HCT116 (cell line): ENCODE data around the gene MRPL33. TPM values are rescaled to one million over a fixed set of nuclear protein-coding genes. Genes with fewer than 3 reads are reported as not detected.

Experiments
- ATAC-seq: fragments of 200-7000 bp; cut with Tn5 transposase; 2 replicates; pipeline ENCODE4 v1.9.1; 2020; ENCODE audit warnings: mild to moderate bottlenecking, moderate library complexity
- BruUV-seq: library from RNA; stranded (reverse); fragments of 400-500 nt; replicated peaks from 2 replicates; lab custom pipeline; 2021; lab: Mats Ljungman, UMichigan
- CTCF ChIA-PET: fragments of 300-600 bp; sonication (Branson Sonifier 250); formaldehyde crosslinking; loops from one replicate; lab custom pipeline; 2021; ENCODE audit warnings: antibody characterized with exemption; lab: Charles Lee
- POLR2A ChIA-PET: fragments of 300-600, 350-600 bp; sonication (Branson Sonifier 250); formaldehyde crosslinking; loops from one replicate; lab custom pipeline; 2021; ENCODE audit warnings: antibody characterized with exemption; lab: Charles Lee
- RAD21 ChIA-PET, 2 experiments: fragments of 300-600 bp; sonication (Branson Sonifier 250); formaldehyde crosslinking; loops; one replicate each; lab custom pipeline; 2023; ENCODE audit warnings: low total read pairs in 2 of 2; ENCODE audit not compliant: uncharacterized antibody in 2 of 2, unreplicated experiment in 2 of 2, low non-redundant PET in 1 of 2; lab: Charles Lee
- DNase-seq: peaks from one replicate; pipeline ENCODE4 v3.0.0-alpha.2; 2010; ENCODE audit warnings: low read depth, low spot score
- H2AFZ ChIP-seq: fragments of 200-600 bp; shearing (Covaris generic), sonication (generic); 2 replicates; pipeline ENCODE4 v1.6.1; 2017; ENCODE audit warnings: low read depth, mixed run types, mixed read lengths, antibody characterized with exemption, low read length; ENCODE audit not compliant: poor library complexity, severe bottlenecking
- H3K27ac ChIP-seq: 2 replicates; pipeline ENCODE4 v1.5.1; 2012; ENCODE audit warnings: low read depth, low read length
- H3K27me3 ChIP-seq: fragments of 200-600 bp; sonication (generic); 2 replicates; pipeline ENCODE4 v1.6.1; 2016; ENCODE audit warnings: mixed run types, low read length, mixed read lengths; ENCODE audit not compliant: insufficient read depth
- H3K36me3 ChIP-seq, 2 experiments: fragments of 200-500 bp in 1 of 2; fragments of 200-600 bp in 1 of 2; sonication (Bioruptor generic) in 1 of 2; sonication (generic) in 1 of 2; 2 replicates each; pipeline versions ENCODE4 v1.5.1 to v1.6.1; 2014 to 2016; ENCODE audit warnings: low read length in 2 of 2, inconsistent platforms in 1 of 2, mixed read lengths in 1 of 2, mixed run types in 1 of 2; ENCODE audit not compliant: insufficient read depth in 2 of 2, control insufficient read depth in 1 of 2
- H3K4me1 ChIP-seq, 2 experiments: fragments of 200-600 bp in 1 of 2; sonication (generic) in 1 of 2; 2 replicates each; pipeline versions ENCODE4 v1.5.1 to v1.6.1; 2012 to 2017; ENCODE audit warnings: low read length in 2 of 2, inconsistent platforms in 1 of 2, mild to moderate bottlenecking in 1 of 2, mixed read lengths in 1 of 2, mixed run types in 1 of 2, moderate library complexity in 1 of 2; ENCODE audit not compliant: insufficient read depth in 2 of 2, control insufficient read depth in 1 of 2
- H3K4me2 ChIP-seq: fragments of 200-600 bp; sonication (generic); 2 replicates; pipeline ENCODE4 v1.6.1; 2017; ENCODE audit warnings: mixed run types, low read length, mixed read lengths
- H3K4me3 ChIP-seq, 2 experiments: fragments of 200-600 bp in 1 of 2; sonication (generic) in 1 of 2; replicated peaks in 1 of 2; 2 replicates each; pipeline ENCODE4 v1.5.1; 2011 to 2016; ENCODE audit warnings: low read length in 2 of 2, control low read depth in 1 of 2, low read depth in 1 of 2, mild to moderate bottlenecking in 1 of 2, mixed read lengths in 1 of 2, mixed run types in 1 of 2
- H3K79me2 ChIP-seq: fragments of 200-600 bp; sonication (generic); 2 replicates; pipeline ENCODE4 v1.6.1; 2017; ENCODE audit warnings: mild to moderate bottlenecking, mixed run types, low read length, moderate library complexity, mixed read lengths; ENCODE audit not compliant: insufficient read depth
- H3K9ac ChIP-seq: fragments of 200-600 bp; sonication (generic); 2 replicates; pipeline ENCODE4 v1.6.1; 2016; ENCODE audit warnings: low read length, mixed read lengths
- H3K9me2 ChIP-seq: fragments of 200-600 bp; sonication (generic), shearing (Covaris generic); 2 replicates; pipeline ENCODE4 v1.6.1; 2017; ENCODE audit warnings: mixed run types, mild to moderate bottlenecking, moderate library complexity; ENCODE audit not compliant: insufficient read depth
- H3K9me3 ChIP-seq, 2 experiments: fragments of 200-500 bp in 1 of 2; fragments of 200-600 bp in 1 of 2; sonication (Bioruptor generic) in 1 of 2; sonication (generic) in 1 of 2; 2 replicates each; pipeline ENCODE4 v1.6.1; 2014 to 2017; ENCODE audit warnings: low read length in 2 of 2, mixed read lengths in 2 of 2, inconsistent platforms in 1 of 2, low read depth in 1 of 2, mild to moderate bottlenecking in 1 of 2, mixed run types in 1 of 2, moderate library complexity in 1 of 2; ENCODE audit not compliant: control insufficient read depth in 1 of 2, insufficient read depth in 1 of 2
- H4K20me1 ChIP-seq: fragments of 200-600 bp; sonication (generic), shearing (Covaris generic); 2 replicates; pipeline ENCODE4 v1.6.1; 2017; ENCODE audit warnings: mixed run types, mild to moderate bottlenecking, moderate library complexity; ENCODE audit not compliant: insufficient read depth
- CBX3 ChIP-seq: IDR thresholded peaks from 2 replicates; pipeline ENCODE4 v1.6.1; 2012; ENCODE audit warnings: low read depth
- CTCF ChIP-seq, 3 experiments: fragments of 200-600 bp in 1 of 3; sonication (generic) in 1 of 3; IDR thresholded peaks in 2 of 3; conservative IDR thresholded peaks in 1 of 3; 2 replicates each; pipeline ENCODE4 v1.5.1; 2012 to 2017; ENCODE audit warnings: low read depth in 2 of 3, low read length in 2 of 3, antibody characterized with exemption in 1 of 3, borderline replicate concordance in 1 of 3, control low read depth in 1 of 3, mild to moderate bottlenecking in 1 of 3, mixed read lengths in 1 of 3, mixed run types in 1 of 3, moderate library complexity in 1 of 3; ENCODE audit not compliant: insufficient read depth in 1 of 3
- FOSL1 ChIP-seq: IDR thresholded peaks from 2 replicates; pipeline ENCODE4 v1.6.1; 2012; ENCODE audit warnings: low read depth
- SRF ChIP-seq: IDR thresholded peaks from 2 replicates; pipeline ENCODE4 v1.6.1; 2012; ENCODE audit warnings: low read depth
- intact Hi-C: fragments of 100-400 bp; cut with micrococcal nuclease; formaldehyde crosslinking; loops from 2 replicates; pipeline ENCODE4 v1.10.0; 2022
- total RNA-seq: library from RNA; stranded (reverse); gene quantifications from one replicate; pipeline ENCODE4 v1.2.1, GENCODE V29; 2021; ENCODE audit not compliant: unreplicated experiment

Gene MRPL33
- total RNA-seq, 1 experiment from 2014 or later = 66.3 TPM

GRCh38 chr2:27730261-27730662 is 41.3 kb upstream of the MRPL33 start:
- intact Hi-C loops = no loop called here
- ChIA-PET CTCF (interaction anchor here (0.8 kb wide), 1 partner anchor 22 kb away, joined by 3 read pairs; no protein-coding TSS in a partner anchor), RAD21 (no interaction called here), POLR2A (no interaction called here)
- ATAC-seq (no peak), DNase-seq (no peak)
- Histone ChIP-seq H3K9me3 (no peaks in the 10 kb centered on the region), H3K9me2 (no peaks in the 10 kb centered on the region), H3K36me3 (no peaks in the 10 kb centered on the region), H3K79me2 (no peaks in the 10 kb centered on the region), H4K20me1 (no peaks in the 10 kb centered on the region), H3K4me1 (peaks cover 0 to 15% of the 10 kb centered on the region in 2 experiments; a peak in 1 of 4 replicates), H3K4me2 (no peak overlapping the region), H3K9ac (no peak overlapping the region), H3K4me3 (no peak overlapping the region), H3K27ac (no peak overlapping the region), H3K27me3 (no peaks in the 10 kb centered on the region), H2AFZ (no peak overlapping the region)
- no TSS peak for BruUV-seq
- TF ChIP-seq CTCF (IDR thresholded peaks at IDR 0.05 in 2 of 3, conservative IDR thresholded peaks at IDR 0.05 in 1 of 3; ENCODE audit: borderline replicate concordance in 1 of 3, insufficient read depth in 1 of 3, low read depth in 2 of 3, low read length in 2 of 3) (no peak), SRF (no peak), CBX3 (no peak)

DNA sequence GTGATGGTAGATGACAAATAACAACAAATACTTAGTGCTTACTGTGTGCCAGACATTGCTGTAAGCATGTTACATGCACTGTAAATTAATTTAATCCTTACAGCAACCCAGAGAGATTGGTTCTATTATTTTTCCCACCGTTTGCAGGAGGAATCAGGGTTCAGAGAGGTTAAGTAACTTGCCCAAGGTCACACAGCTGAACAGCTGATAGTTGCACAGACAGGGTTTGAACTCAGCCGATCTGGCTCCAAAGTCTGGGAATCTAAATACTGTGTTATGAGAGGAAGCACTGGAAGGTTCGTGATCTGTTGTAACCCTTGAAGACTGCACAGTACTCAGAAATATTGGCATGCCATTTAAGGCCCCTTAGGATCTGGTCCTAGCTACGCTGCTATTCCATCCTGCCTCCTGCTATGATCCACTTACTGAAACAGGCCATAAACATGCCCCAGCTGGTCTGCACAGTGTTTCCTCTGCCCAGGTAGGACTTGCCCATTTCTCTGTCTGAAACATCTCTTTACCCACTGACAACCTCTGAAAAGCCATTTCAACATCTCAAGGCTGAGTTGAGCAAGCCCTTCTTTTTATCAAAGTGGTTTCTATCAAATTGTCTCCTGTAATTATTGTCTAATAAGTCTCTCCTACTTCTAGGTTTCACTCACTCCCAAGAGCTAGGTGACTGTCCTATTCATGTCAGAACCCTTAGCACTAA is 40.4 kb upstream of the MRPL33 start:
- BruUV-seq = no TSS peak
- DNase-seq = no peak
- Histone ChIP-seq H3K9me3 (no peaks in the 10 kb centered on the region), H3K4me1 (peaks cover 0 to 12% of the 10 kb centered on the region in 2 experiments; a peak in 1 of 4 replicates), H3K9ac (no peak overlapping the region), H2AFZ (no peak overlapping the region), H3K4me3 (no peak overlapping the region), H3K9me2 (no peaks in the 10 kb centered on the region), H3K4me2 (no peak overlapping the region), H3K36me3 (no peaks in the 10 kb centered on the region), H3K27ac (no peak overlapping the region), H4K20me1 (no peaks in the 10 kb centered on the region), H3K79me2 (no peaks in the 10 kb centered on the region), H3K27me3 (no peaks in the 10 kb centered on the region)
- intact Hi-C loops = no loop called here
- CTCF ChIA-PET = interaction anchor here (1.6 kb wide), 1 partner anchor 8 kb away, joined by 6 read pairs; no protein-coding TSS in a partner anchor
- POLR2A ChIA-PET = no interaction called here
- no peak for TF ChIP-seq FOSL1
- RAD21 ChIA-PET = no interaction called here
- ATAC-seq = no peak
